Erythroblast (primary cell): Measurements from ENCODE around the gene MYH7.

Experiments used
- DNase-seq, 2 experiments: peaks; one replicate each; lab custom pipeline; 2025; lab: John Stamatoyannopoulos, UW
- GATA1 ChIP-seq: IDR thresholded peaks from 2 replicates; pipeline ENCODE4 v1.6.1; 2011; ENCODE audit warnings: low read depth, mild to moderate bottlenecking, control low read depth, low read length, moderate library complexity
- POLR2A ChIP-seq: IDR thresholded peaks from 2 replicates; pipeline ENCODE4 v1.6.1; 2011; ENCODE audit warnings: mild to moderate bottlenecking, low read length

Gene MYH7

DNA sequence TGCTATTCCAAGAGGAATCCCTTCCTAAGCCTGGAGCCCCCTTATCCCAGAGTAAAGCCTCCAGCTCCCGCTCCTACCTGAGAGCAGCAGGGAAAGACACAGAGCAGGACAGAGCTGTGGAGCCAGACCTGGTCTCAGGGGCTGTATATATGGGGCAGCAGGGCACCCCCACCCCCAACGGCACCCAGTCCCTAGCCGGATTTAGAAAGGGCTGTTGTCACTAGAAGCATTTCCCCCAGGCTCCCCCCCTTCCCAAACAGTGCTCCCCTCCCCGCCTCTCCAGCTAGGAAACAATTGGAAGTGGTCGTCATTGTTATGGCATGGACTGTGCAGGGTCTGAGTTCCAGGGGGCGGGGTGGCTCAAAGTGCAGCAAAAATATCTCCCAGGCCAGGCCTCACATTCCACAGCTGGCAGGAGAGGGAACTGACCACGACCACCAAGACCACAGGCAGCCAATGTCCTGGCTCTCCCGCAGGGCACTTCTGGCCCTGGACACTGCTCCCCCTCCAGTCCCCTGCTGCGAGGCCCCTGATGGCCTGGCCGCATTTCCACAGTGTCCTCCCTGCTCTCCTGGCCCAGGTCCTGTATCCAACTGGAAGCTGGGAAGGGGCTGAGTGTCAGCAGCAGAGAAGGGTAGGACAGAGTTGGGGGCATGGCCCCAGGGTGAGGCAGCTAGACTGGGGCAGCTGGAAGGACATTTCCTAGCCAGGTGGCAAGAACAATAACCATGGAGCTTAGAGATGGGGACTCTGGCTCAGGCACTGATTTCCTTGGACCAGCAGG, at the start of gene MYH7:
Gene MYH7, minus strand, starts transcription at position 118 of the 784 bp plus-strand sequence. CDS start 1,928 bp downstream, outside the sequence.
- no peak for DNase-seq
- no peak for TF ChIP-seq POLR2A
- TF ChIP-seq GATA1 = no peak

DNA sequence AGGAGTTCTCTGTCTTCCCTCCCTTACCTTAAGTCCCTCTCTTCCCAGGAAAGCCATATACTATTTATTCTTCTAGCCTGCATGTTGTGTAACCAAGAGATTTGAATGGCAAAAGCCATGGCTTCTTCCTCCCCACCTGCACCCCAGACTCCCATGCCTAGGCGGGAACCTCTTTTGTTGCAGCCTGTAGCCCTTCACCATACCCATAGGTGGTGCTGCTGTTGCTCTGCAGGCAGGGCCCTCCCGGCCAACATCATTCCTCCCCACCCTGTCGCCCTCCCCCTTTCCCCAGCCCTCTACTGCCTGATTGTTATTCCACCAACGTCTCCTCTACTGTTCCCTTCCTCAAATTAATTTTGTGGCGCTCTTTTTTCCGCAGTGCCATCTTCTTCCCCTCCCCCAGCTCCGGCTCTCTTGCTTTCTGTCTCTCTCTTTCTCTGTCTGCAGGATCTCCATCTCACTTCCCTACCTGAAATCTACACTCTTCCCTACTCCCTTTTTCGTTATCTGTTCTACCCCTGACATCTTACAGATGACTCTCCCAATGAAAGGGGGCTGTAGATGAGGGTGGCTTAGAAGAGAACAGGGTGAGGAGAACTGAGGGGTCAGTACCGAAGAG, 47.9 kb upstream of the MYH7 start:
- peak; percentile 8 to 13 for DNase-seq
- TF ChIP-seq POLR2A (no peak), GATA1 (no peak)

DNA sequence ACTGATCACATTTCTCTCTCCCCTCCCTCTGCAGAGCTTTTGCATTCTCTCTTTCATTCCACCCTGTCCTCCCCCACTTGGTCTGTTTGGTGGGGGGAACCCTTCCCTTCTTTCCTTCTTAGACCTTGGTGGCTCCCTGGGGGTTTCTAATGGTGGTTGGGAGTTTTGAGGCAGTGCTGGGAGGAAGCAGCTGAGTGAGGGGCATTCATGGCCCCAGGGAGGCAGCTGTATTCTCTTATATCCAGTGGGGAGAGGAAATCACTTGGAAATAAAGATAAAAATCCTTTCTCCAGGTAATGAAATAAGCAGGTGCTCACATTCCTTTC, 47.3 kb upstream of the MYH7 start:
- TF ChIP-seq POLR2A (no peak), GATA1 (no peak)
- no peak for DNase-seq

DNA sequence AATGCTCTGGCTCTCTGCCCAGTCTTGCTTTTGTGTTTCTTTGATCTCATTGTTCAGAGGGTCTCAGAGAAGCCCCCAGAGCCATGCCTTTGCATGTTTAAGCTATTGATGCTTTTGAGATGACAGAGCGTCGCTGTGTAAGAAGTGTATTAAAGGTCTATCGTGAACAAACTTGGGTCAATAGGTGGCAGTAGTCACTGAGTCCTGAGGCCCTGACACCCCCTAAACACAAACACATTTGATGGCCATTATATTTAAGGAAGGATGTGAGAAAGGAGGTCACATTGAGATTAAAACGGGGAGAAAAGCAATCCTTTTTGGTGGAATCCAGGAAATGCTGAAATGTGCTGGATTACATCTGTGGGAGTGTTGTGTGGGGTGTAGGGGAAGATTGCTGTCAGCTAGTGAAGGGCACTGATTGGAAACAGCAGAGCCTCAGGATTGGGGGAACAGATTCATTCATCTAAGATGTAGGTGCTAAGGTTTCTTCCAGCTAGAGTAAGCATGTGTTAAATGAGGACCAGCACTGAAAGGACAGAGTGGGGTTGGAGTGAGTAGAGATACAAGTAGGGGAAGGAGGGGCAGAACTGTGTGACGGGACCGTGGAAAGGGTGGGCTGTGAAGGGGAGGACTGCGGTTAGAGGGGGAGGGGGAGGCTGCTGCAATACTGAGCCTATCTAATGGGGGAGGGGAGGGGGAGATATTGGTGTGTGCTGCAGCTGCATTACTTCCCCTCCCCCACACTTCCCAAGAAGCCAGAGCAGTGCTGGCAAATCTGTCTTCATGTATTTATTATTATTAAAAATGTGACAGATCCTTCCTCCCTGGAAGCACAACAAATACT, 46.7 kb upstream of the MYH7 start:
- DNase-seq = no peak
- no peak for TF ChIP-seq POLR2A
- no peak for TF ChIP-seq GATA1

DNA sequence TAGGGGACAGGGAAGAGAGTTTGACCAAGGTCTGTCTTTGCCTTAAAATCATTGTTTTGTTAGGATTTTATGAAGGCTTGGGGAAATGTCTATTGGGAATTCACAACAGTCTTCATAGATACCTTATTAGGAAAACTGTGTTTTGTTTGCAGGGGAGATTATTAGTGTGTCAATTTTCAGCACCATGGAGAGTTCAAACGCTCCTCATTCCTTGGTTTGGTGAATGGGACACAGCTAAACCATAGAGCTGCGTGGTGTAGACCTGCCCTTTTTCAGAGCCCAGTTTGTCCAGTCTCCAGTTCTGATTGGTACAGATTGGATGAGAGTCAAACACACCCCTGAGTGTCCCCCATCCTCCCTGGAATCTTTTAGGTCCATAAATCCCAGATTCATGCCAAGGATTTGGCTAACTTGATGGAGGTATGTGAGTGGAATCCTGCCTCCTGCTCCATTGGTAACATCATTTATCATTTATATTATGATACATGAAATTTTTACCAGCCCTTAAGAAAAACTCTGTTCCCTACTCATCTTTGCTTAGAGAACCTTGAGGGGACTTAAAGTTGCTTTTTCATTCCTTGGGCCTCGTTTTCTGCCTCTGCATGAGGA, 46.0 kb upstream of the MYH7 start:
- DNase-seq = peak; percentile 14 to 36
- TF ChIP-seq GATA1 (no peak), POLR2A (no peak)

GRCh38 chr14:23478109-23478759, 42.8 kb upstream of the MYH7 start:
- peak; percentile 73 to 83 for DNase-seq
- TF ChIP-seq GATA1 (no peak), POLR2A (no peak)

DNA sequence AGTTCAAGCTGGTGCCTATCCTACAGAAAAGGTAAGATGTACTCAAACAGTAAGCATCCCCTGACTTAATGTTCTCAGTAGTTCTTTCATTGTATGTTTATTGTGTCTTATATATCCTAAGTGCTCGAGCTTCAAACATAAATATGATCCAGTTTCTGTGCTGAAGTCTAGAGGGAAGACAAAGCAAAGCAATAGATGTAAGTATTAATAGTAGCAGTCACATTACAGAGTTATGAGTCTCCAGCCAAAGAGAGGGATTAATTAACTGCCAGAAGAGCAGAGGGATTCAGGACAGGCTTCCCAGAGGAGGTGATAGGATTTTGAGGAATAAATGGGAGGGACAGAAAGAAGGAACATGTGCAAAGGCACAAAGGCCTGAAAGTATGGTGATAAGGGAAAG, 35.5 kb upstream of the MYH7 start:
- DNase-seq = no peak
- TF ChIP-seq POLR2A (no peak), GATA1 (no peak)

- DNase-seq = no peak
- TF ChIP-seq GATA1 (no peak), POLR2A (peak; percentile 49)
These were observed 34.5 kb upstream of the MYH7 start for GRCh38 chr14:23469906-23470403.

DNA sequence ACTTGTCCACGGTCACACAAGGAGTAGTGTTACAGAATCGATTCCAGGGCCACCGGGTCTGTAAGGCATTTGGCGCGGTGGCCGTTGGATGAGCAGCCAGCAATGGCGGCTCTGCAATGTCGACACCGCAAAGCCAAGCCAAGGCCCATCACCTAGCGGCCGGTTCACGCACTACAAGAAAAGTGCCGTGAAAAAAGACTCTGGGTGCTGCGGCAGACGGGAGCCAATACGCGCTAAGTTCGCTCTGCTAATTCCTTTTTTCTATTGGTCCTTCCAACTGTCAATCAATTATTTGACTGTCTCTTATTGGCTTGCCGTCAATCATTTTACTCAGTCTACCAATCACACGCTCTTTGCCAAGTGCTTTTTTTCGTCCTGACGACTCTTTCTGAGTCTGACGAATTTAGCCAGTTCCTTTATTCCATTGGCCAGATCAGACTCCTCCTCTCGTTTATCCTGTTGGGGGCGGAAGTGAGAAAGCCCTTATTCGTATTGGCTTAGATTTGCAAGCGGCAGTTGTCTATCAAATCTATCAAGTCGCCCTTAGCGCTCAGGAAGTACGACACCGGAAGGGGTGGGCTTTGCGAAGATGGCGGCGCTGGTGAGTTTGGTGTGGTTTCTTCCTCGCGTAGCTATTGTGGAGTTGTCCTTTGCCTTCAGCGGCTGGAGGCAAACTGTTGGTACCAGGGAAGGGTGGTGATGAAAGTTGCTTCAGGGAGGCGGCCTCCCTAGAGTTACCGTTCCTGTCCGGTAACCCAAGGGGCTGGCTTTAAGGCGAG, 33.9 kb upstream of the MYH7 start, which contains the start of gene NGDN:
Gene NGDN, plus strand, starts transcription at position 577 of the 779 bp plus-strand sequence. Its CDS starts 13 bp downstream, at position 590.
- peak; percentile 97 to 99 for DNase-seq
- TF ChIP-seq GATA1 (no peak), POLR2A (peak; percentile 90)

- no peak for DNase-seq
- TF ChIP-seq GATA1 (no peak), POLR2A (no peak)
These were observed 33.3 kb upstream of the MYH7 start for GRCh38 chr14:23468704-23469126.

DNA sequence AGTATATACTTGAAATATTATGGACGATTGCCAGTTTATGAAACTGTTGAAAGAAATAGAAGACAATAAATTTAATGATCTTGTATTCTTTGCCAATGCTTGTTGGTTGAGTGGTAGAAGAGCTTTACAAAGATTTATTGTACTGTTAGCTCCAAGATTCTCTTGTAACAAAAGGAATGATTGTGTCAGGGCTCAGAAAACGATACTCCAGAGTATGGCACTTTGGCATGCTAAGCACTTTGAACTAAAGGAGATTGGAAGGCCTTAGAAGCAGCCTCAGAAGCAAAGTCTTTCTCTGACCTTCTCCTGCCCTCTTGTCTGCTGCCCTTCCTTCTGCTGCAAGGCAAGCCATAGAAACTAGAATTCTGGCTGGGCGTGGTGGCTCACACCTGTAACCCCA, 29.8 kb upstream of the MYH7 start:
- no peak for DNase-seq
- TF ChIP-seq GATA1 (no peak), POLR2A (no peak)

- DNase-seq = no peak
- TF ChIP-seq POLR2A (no peak), GATA1 (no peak)
These were observed 29.2 kb upstream of the MYH7 start for GRCh38 chr14:23464700-23465099.
